HepG2 (cell line): Measurements from ENCODE around the gene KRTAP1-3. TPM values are rescaled to one million over a fixed set of nuclear protein-coding genes. Genes with fewer than 3 reads are reported as not detected.

Experiments used
- BRD4 ChIP-seq: sonication (generic); formaldehyde crosslinking; IDR thresholded peaks from 2 replicates; pipeline ENCODE4 v1.4.0; 2020; ENCODE audit warnings: missing genetic modification reagents
- DNMT1 ChIP-seq: sonication (generic); formaldehyde crosslinking; IDR thresholded peaks from 2 replicates; pipeline ENCODE4 v1.5.1; 2020; ENCODE audit warnings: mild to moderate bottlenecking, missing genetic modification reagents
- KDM6A ChIP-seq: IDR thresholded peaks from 2 replicates; pipeline ENCODE4 v1.6.1; 2016; ENCODE audit warnings: low read depth
- NFATC3 ChIP-seq: sonication (generic); formaldehyde crosslinking; IDR thresholded peaks from 2 replicates; pipeline ENCODE4 v1.5.1; 2020; ENCODE audit warnings: mild to moderate bottlenecking, missing genetic modification reagents
- NPAS2 ChIP-seq: sonication (generic); formaldehyde crosslinking; IDR thresholded peaks from 2 replicates; pipeline ENCODE4 v1.8.0; 2022; ENCODE audit warnings: mild to moderate bottlenecking, missing genetic modification reagents, borderline replicate concordance
- RARG ChIP-seq: sonication (generic); formaldehyde crosslinking; IDR thresholded peaks from 2 replicates; pipeline ENCODE4 v1.4.0; 2020; ENCODE audit warnings: low read depth, mild to moderate bottlenecking, missing genetic modification reagents
- ZBTB10 ChIP-seq: sonication (generic); formaldehyde crosslinking; IDR thresholded peaks from 2 replicates; pipeline ENCODE4 v1.4.0; 2020; ENCODE audit warnings: missing genetic modification reagents, borderline replicate concordance
- ZBTB26 ChIP-seq: IDR thresholded peaks from 2 replicates; pipeline ENCODE4 v1.6.1; 2016; ENCODE audit warnings: missing compliant biosample characterization, missing genetic modification reagents, borderline replicate concordance
- ZBTB37 ChIP-seq: sonication (generic); formaldehyde crosslinking; IDR thresholded peaks from 2 replicates; pipeline ENCODE4 v1.4.0; 2020; ENCODE audit warnings: mild to moderate bottlenecking, missing genetic modification reagents
- ZBTB7B ChIP-seq: sonication (generic); formaldehyde crosslinking; IDR thresholded peaks from 2 replicates; pipeline ENCODE4 v1.4.0; 2020; ENCODE audit warnings: missing genetic modification reagents
- ZBTB8A ChIP-seq: sonication (generic); formaldehyde crosslinking; IDR thresholded peaks from 2 replicates; pipeline ENCODE4 v1.4.0; 2020; ENCODE audit warnings: mild to moderate bottlenecking, low read depth, missing genetic modification reagents, borderline replicate concordance
- ZHX2 ChIP-seq, 2 experiments: sonication (generic) in 1 of 2; formaldehyde crosslinking in 1 of 2; IDR thresholded peaks; 2 replicates each; pipeline versions ENCODE4 v1.6.1 to v1.9.0; 2014 to 2022; ENCODE audit warnings: antibody characterized with exemption in 1 of 2, borderline replicate concordance in 1 of 2, inconsistent platforms in 1 of 2, low read depth in 1 of 2, missing genetic modification reagents in 1 of 2
- ZNF136 ChIP-seq: sonication (generic); formaldehyde crosslinking; IDR thresholded peaks from 2 replicates; pipeline ENCODE4 v1.8.1; 2022; ENCODE audit warnings: low read depth, mild to moderate bottlenecking, moderate library complexity, missing genetic modification reagents
- ZNF34 ChIP-seq: sonication (generic); formaldehyde crosslinking; IDR thresholded peaks from 2 replicates; pipeline ENCODE4 v1.4.0; 2020; ENCODE audit warnings: mild to moderate bottlenecking, missing genetic modification reagents, borderline replicate concordance
- ZNF44 ChIP-seq: sonication (generic); formaldehyde crosslinking; IDR thresholded peaks from 2 replicates; pipeline ENCODE4 v1.5.1; 2020; ENCODE audit warnings: mild to moderate bottlenecking, missing genetic modification reagents
- ZNF484 ChIP-seq: sonication (generic); formaldehyde crosslinking; IDR thresholded peaks from 2 replicates; pipeline ENCODE4 v1.5.1; 2020; ENCODE audit warnings: mild to moderate bottlenecking, low read depth, missing genetic modification reagents, borderline replicate concordance
- ZNF512 ChIP-seq: sonication (generic); formaldehyde crosslinking; IDR thresholded peaks from 2 replicates; pipeline ENCODE4 v1.4.0; 2020; ENCODE audit warnings: mild to moderate bottlenecking, missing genetic modification reagents
- polyA plus RNA-seq, 8 experiments: library from polyadenylated mRNA; depleted of rRNA in 3 of 8; stranded (reverse) in 7 of 8; unstranded in 1 of 8; fragments of >200 nt; fragmentation: Illumina TruSeq in 4 of 8; extraction: Trizol in 4 of 8; gene quantifications; 2 replicates each; pipeline versions ENCODE4 v1.2.1 to v1.2.3, GENCODE V29; 2011 to 2016; ENCODE audit warnings: low read depth in 4 of 8, missing spikeins in 1 of 8, mixed read lengths in 1 of 8; ENCODE audit not compliant: insufficient read depth in 1 of 8
- total RNA-seq, 5 experiments: library from RNA; depleted of rRNA; stranded (reverse); fragments of >200 nt; fragmentation: Illumina TruSeq; extraction: Trizol; gene quantifications; 2 replicates each; pipeline ENCODE4 v1.2.3, GENCODE V29; 2016; ENCODE audit warnings: low read depth in 1 of 5

Gene KRTAP1-3
- total and polyA plus RNA-seq, 2 of the 13 experiments (the other 11 are each of a cell fraction or from before 2014, with no cell fraction given) = not detected

GRCh38 chr17:41008811-41009210 is 25.9 kb downstream of the KRTAP1-3 start, which contains the start of gene KRTAP3-1 (continued):
- TF ChIP-seq ZHX2 (IDR thresholded peaks at IDR 0.05; ENCODE audit: low read depth) (no peak), ZHX2 (CRISPR knock-in tag; IDR thresholded peaks at IDR 0.05; ENCODE audit: borderline replicate concordance) (no peak), ZBTB8A (CRISPR knock-in tag) (no peak), RARG (no peak), ZNF44 (CRISPR knock-in tag) (no peak), ZNF484 (CRISPR knock-in tag) (no peak), ZBTB10 (CRISPR knock-in tag) (no peak), ZNF512 (no peak), ZBTB37 (CRISPR knock-in tag) (no peak), ZNF34 (CRISPR knock-in tag) (no peak), NPAS2 (CRISPR knock-in tag) (no peak), NFATC3 (CRISPR knock-in tag) (no peak), ZBTB26 (no peak), KDM6A (CRISPR knock-in tag) (no peak), ZNF136 (CRISPR knock-in tag) (no peak), DNMT1 (CRISPR knock-in tag) (no peak), BRD4 (CRISPR knock-in tag) (0 out of 2 replicates have a peak, but pooled peaks have one; percentile 49), ZBTB7B (CRISPR knock-in tag) (no peak)
